Measurements from ENCODE around the gene CCDC175. TPM values are rescaled to one million over a fixed set of nuclear protein-coding genes. Genes with fewer than 3 reads are reported as not detected.

The CCDC175 gene
- total RNA-seq, 1 experiment from 2014 or later = 0.47 TPM

DNA sequence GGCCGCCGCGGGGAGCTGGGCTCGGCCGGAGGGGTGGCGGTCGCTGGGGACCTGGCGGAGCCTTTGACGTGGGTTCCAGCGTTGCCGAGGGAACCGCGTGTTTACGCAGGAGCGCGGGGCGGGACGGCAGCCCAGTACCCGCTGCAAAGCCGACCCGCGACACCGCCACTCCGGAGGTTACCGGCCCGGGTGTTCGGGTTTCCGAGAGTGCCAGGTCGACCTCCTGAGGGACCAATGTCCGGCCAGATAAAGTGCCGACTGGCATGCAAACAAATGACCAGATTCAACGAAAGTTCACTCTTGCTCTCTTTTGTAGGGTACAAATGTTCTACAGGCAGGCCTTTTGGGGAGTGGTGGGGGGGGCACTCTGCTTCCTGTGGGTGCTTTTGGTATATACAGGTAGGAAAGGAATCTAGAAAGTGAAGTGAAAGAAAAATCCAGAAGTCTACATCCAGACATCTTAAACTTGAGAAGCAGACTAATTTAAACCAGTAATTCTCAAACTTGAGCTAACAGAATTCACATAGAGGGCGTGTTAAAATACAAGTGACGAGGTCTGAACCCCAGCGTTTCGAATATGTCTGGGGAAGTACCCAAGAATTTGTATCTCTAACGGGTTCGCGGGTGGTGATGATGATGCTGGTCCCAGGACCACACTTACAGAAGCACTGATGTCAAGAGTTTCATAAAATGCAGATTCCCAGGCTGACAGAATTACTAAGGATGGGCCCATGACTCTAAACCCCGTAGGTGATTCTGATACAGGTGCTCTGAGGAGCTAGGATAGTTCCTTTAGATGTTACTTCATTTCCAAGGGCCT lies 111.1 kb downstream of the CCDC175 start, which contains the start of gene GPR135:
Gene GPR135, minus strand, starts transcription at position 65 of the 820 bp plus-strand sequence. CDS start 154 bp downstream, outside the sequence.
- peak within 1 kb of the TSS; percentile 68 for H3K4me3 ChIP-seq (ENCODE audit: low read depth, low read length, poor library complexity, severe bottlenecking)
- POLR2A ChIA-PET (ENCODE audit: low non-redundant PET) = no interaction called here
- no peak for DNase-seq (ENCODE audit: low spot score)
- no peaks in the 10 kb centered on the region for H3K27me3 ChIP-seq (replicated peaks; ENCODE audit: insufficient read depth, low read depth, low read length, poor library complexity)
- peaks cover 9% of the 10 kb centered on the region for H3K4me1 ChIP-seq (ENCODE audit: insufficient read depth, low read length, poor library complexity, severe bottlenecking)
- CTCF ChIA-PET = no interaction called here
- peaks cover 4% of the 10 kb centered on the region for H3K36me3 ChIP-seq (ENCODE audit: insufficient read depth, low read length, poor library complexity, severe bottlenecking)
- H3K9me3 ChIP-seq (ENCODE audit: low read depth, low read length, poor library complexity, severe bottlenecking) = no peaks in the 10 kb centered on the region
- intact Hi-C loops (cut with micrococcal nuclease; ENCODE audit: unreplicated experiment) = no loop called here
- TF ChIP-seq, protein P1, sequence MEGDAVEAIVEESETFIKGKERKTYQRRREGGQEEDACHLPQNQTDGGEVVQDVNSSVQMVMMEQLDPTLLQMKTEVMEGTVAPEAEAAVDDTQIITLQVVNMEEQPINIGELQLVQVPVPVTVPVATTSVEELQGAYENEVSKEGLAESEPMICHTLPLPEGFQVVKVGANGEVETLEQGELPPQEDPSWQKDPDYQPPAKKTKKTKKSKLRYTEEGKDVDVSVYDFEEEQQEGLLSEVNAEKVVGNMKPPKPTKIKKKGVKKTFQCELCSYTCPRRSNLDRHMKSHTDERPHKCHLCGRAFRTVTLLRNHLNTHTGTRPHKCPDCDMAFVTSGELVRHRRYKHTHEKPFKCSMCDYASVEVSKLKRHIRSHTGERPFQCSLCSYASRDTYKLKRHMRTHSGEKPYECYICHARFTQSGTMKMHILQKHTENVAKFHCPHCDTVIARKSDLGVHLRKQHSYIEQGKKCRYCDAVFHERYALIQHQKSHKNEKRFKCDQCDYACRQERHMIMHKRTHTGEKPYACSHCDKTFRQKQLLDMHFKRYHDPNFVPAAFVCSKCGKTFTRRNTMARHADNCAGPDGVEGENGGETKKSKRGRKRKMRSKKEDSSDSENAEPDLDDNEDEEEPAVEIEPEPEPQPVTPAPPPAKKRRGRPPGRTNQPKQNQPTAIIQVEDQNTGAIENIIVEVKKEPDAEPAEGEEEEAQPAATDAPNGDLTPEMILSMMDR (conservative IDR thresholded peaks at IDR 0.05; ENCODE audit: low read depth, low read length) = no peak
- TF ChIP-seq EZH2 (IDR thresholded peaks at IDR 0.05; ENCODE audit: borderline replicate concordance, low read depth, low read length, poor library complexity, severe bottlenecking) = no peak
- H3K27ac ChIP-seq (ENCODE audit: low read depth, low read length, poor library complexity, severe bottlenecking) = peak within 1 kb of the TSS; percentile 58
- BruUV-seq (replicated peaks) = no TSS peak

DNA sequence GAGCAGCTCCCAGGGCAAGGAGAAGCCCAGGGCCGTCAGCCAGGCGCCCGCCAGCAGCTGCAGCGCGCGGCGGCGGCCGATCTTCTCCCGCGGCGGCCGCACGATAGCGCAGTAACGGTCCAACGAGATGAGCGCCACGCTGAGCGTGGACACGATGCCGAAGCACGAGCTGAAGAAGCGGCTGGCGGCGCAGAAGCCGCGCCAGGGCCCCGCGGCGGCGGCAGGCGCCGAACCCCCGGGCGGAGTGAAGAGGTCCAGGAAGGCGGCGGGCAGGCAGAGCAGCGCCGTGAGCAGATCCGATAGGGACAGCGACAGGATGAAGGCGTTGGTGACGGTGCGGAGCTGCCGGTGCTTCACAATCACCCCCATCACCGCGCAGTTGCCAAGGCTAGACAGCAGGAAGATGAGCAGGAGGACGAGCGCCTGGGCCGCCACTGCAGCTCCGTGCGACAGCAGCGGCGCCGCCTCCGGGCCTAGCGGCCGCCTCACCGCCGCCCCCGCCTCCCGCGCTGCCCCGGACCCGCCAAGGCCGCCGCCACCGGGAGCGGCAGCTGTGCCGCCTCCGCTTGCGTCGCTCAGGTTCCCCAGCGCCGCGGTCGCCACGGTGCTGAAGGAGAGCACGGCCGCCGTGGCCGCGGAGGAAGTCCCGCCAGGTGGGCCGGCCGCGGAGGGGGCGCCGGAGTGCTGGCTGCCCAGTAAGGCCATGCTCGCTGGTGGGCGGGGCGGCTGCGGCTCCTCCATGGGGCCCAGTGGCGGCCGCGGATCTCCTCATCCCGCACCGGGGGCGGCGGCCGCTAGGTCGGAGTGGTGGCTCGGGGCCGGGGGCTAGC lies 111.9 kb downstream of the CCDC175 start:
- peak overlapping the region; percentile 68 for H3K4me3 ChIP-seq (ENCODE audit: low read depth, low read length, poor library complexity, severe bottlenecking)
- H3K9me3 ChIP-seq (ENCODE audit: low read depth, low read length, poor library complexity, severe bottlenecking) = no peaks in the 10 kb centered on the region
- no TSS peak for BruUV-seq (replicated peaks)
- peak; percentile 57 for DNase-seq (ENCODE audit: low spot score)
- peaks cover 9% of the 10 kb centered on the region for H3K4me1 ChIP-seq (ENCODE audit: insufficient read depth, low read length, poor library complexity, severe bottlenecking)
- H3K27me3 ChIP-seq (replicated peaks; ENCODE audit: insufficient read depth, low read depth, low read length, poor library complexity) = no peaks in the 10 kb centered on the region
- peak overlapping the region; percentile 58 for H3K27ac ChIP-seq (ENCODE audit: low read depth, low read length, poor library complexity, severe bottlenecking)
- ChIA-PET POLR2A (ENCODE audit: low non-redundant PET) (no interaction called here), CTCF (no interaction called here)
- TF ChIP-seq, protein P1 (conservative IDR thresholded peaks at IDR 0.05; ENCODE audit: low read depth, low read length) = no peak
- no peak for TF ChIP-seq EZH2 (IDR thresholded peaks at IDR 0.05; ENCODE audit: borderline replicate concordance, low read depth, low read length, poor library complexity, severe bottlenecking)
- intact Hi-C loops (cut with micrococcal nuclease; ENCODE audit: unreplicated experiment) = no loop called here
- peaks cover 3% of the 10 kb centered on the region for H3K36me3 ChIP-seq (ENCODE audit: insufficient read depth, low read length, poor library complexity, severe bottlenecking)

DNA sequence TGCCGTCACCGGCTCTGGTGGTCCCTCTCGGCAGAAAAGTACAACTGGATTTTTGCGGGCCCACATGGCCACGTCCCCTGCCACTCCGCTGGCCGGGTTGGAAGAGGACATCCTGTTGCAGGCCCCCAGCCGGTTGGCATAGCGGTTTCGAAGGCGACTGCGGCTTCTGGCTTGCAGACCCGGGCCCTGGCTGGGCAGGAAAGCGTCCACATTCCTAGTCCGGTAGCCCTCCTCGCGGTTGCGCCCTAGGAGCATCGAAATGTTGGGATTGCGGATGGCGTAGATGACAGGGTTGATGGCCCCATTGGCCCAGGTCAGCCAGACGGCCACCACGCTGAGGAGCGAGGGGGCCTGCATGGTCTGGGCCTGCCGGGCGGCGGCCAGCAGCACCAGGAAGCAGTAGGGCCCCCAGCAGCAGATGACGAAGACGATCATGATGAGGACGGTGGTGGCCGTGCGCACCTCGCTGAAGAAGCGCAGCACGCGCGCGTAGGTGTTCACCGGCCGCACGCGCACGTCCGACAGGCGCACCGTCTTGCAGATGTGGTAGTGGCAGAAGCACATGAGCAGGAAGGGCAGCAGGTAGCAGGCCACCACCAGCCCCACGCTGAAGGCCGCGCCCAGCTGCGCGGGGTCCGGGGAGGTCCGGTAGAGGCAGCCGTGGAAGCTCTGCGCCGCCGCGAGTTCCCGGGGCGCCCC lies 112.7 kb downstream of the CCDC175 start:
- peak overlapping the region; percentile 68 for H3K4me3 ChIP-seq (ENCODE audit: low read depth, low read length, poor library complexity, severe bottlenecking)
- no peak for DNase-seq (ENCODE audit: low spot score)
- H3K36me3 ChIP-seq (ENCODE audit: insufficient read depth, low read length, poor library complexity, severe bottlenecking) = no peaks in the 10 kb centered on the region
- peak overlapping the region; percentile 58 for H3K27ac ChIP-seq (ENCODE audit: low read depth, low read length, poor library complexity, severe bottlenecking)
- intact Hi-C loops (cut with micrococcal nuclease; ENCODE audit: unreplicated experiment) = no loop called here
- H3K27me3 ChIP-seq (replicated peaks; ENCODE audit: insufficient read depth, low read depth, low read length, poor library complexity) = no peaks in the 10 kb centered on the region
- BruUV-seq (replicated peaks) = no TSS peak
- ChIA-PET CTCF (no interaction called here), POLR2A (ENCODE audit: low non-redundant PET) (no interaction called here)
- H3K9me3 ChIP-seq (ENCODE audit: low read depth, low read length, poor library complexity, severe bottlenecking) = no peaks in the 10 kb centered on the region
- H3K4me1 ChIP-seq (ENCODE audit: insufficient read depth, low read length, poor library complexity, severe bottlenecking) = peaks cover 9% of the 10 kb centered on the region
- no peak for TF ChIP-seq EZH2 (IDR thresholded peaks at IDR 0.05; ENCODE audit: borderline replicate concordance, low read depth, low read length, poor library complexity, severe bottlenecking)

All from A673 (cell line).